Stimulated activated CD4-positive, alpha-beta T cell treated with anti-CD3 and anti-CD28 coated beads, TNF-alpha, amount 100 ng/mL, for 48 hours (primary cell): ENCODE measurements around the gene SPON2.

Experiments used
- DNase-seq, 3 donors: peaks; one replicate each; pipeline ENCODE4 v3.0.0-alpha.2; 2020; ENCODE audit warnings: low read depth in 3 of 3

Gene SPON2

DNA sequence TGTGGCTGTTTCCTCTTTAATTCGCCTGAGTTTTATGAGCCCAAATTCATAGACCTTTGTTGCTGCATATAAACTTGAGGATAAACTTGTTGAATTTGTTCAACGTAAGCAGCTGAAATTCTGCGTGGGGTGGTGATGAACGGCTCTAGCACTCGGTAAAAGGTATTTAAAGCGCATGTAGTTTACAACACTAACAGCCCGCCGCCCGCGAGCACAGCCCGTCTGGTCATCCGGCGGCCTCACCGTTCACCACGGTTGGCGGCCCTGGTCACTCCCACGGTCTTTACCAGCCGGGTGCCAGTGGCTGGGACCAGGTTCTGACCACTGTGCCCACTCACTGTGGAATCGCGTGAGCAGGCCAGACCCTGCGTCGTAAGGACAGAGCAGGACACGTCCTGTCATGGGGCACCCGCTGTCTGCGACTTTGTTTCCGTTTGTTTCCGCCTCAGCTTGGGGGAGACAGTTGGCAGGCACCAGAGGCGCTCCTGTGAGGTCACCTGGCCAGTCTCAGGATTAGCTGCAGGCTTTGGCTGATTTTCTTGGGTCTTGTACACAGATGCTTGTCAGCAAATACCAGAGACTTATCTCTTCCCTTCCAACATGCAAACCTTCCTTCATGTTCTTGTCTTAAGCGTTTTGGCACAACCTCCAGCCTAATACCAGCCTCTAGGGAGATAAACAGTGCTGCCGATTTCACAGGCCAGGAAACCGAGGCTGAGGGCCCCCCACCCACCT lies 36.8 kb upstream of the SPON2 start:
- DNase-seq, result no peak

DNA sequence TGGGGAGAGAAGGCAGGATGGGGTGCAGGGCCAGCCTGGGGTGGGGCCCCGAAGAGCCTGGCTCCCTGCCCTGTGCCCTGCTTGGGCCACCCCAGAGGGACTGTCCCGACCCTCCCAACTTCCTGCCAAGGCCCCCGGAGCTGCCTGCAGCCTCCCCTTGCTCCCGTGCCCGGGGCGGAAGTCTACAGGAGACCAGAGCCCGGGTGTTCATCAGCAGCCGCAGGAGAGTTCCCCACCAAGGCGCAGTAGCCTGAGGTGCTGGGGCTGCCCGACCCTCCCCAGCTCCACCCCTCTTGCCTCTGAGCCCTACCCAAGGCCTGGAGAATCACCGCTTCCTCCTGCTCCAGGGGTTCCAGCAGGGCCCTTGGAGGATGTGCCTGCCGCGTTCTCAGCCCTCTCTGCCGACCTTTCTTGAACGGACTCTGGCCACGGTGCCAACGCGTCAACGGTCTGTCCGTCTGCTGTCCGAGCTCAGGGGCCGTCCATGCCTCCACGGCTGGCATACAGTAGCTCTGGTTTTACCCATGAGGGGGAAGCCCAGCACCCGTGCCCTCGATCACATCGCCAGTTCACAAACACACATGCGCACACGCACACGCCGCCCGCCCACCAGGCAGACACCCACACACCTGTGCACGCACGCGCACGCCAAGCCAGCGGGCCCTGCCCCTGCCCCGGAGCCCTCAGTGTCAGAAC lies 36.0 kb upstream of the SPON2 start:
- no peak for DNase-seq

DNA sequence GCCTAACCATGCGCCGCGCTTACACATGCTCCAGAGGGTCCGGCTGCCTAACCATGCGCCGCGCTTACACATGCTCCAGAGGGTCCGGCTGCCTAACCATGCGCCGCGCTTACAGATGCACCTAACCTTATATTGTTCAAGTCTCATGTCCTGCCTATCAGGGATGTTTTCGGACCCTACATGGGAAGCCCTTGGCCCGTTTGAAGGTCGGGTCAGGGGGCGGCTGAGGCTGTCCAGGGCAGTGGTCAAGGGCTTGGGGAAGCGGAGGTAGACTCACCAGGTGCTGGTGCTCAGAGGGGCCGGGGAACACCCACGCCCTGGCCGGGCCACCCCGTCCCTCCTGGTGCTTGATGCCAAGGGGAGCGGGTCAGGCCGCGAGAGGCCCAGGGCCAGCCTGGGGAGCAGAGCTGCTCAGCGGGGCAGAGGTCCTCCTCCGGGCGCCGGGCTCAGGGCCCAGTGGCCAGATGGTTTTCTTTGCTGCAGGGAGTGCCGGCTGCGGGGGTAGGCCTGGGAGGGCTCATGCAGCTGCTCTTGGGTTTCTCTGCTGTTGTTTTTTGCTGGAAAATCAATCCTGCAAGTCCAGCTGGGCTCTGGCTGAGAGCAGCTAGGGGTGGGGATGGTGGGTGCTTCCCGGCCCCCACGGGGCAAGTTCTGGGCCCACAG lies 35.4 kb upstream of the SPON2 start:
- DNase-seq, result no peak

DNA sequence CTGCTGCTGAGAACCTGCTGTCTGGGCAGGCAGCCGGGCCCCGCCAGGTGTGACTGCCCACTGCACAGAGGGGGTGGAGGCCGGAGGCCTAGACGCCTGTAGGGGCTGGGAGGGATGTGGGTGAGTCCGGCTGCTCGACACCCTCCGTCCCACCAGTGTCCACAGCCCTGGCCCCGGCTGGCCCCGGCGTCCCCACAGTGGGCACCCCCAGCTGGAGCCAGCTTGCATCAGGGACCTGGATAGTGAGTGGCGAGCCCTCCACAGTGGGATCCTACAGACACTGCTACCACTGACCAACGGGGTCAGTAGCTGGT lies 34.7 kb upstream of the SPON2 start:
- no peak for DNase-seq

DNA sequence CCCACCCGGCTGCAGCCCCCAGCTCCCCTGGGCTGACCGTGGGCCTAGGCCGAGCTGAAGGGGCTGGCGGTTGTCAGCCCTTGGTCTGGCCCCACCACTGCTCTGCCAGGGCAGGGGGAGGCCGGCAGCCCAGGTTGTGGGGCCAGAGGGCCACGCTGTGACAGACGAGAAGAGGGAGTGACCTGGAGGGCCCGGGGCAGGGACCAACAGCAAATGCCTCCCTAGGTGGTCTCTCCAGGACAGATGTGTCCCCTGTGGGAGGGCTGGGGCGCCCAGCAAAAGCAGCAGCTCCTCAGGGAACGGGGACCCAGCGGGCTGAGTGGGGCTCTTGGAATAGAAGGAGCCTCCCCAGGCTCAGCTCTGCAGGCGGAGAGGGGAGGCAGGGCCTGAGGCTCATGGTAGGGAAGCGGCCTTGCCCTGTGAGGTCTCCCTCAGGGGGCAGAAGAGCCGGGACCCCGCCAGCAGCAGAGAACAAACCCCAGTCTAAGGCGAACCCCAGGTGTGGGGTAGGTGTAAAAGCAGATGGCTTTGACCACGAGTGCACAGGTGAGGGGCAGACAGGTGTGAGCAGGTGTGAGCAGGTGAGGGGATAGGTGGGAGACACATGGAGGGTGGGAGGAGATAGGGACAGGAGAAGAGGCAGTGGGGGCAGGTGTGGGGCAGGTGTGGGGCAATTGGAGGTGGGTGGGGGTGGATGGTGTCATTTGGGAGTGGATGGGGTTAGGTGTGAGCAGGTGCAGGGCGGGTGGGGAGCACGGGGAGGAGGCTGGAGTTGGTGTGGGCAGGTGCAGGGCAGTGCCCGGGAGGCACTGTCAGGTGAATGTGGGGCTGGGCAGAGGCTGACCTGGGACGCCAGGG lies 34.1 kb upstream of the SPON2 start:
- no peak for DNase-seq

DNA sequence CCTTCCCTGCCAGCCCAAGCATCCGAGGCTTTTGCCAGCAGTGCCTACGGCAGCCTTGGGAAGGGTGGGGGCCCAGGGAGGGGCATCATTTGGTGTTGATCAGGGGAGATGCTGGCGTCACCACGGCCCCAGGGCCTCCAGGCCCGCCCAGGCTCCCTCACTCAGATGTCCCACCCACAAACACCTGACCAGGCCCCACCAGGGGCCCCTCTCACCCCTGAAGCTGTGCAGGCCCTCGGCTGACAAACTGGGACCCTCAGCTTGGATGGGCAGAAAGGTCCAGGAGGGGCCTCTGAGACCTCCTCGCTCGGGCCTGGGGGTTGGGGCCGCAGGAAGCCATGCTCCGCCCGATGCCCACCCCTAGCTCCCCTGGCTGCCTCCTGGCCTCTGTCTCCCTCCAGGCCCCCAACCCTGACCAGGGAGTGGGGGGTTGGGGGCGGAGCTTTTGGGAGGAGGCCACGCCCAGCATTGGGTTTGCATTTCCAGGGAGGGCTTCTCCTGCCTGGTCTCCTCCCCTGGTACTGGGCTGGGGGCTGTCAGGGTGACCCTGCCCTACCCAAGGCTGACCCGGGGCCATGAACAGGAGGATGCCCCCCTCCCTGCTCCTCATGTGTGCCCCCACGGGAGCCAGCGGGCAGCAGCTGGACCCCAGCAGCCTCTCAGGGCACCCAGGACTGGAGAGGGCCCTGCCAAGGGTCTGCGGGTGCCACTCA lies 33.4 kb upstream of the SPON2 start:
- DNase-seq, result no peak

DNA sequence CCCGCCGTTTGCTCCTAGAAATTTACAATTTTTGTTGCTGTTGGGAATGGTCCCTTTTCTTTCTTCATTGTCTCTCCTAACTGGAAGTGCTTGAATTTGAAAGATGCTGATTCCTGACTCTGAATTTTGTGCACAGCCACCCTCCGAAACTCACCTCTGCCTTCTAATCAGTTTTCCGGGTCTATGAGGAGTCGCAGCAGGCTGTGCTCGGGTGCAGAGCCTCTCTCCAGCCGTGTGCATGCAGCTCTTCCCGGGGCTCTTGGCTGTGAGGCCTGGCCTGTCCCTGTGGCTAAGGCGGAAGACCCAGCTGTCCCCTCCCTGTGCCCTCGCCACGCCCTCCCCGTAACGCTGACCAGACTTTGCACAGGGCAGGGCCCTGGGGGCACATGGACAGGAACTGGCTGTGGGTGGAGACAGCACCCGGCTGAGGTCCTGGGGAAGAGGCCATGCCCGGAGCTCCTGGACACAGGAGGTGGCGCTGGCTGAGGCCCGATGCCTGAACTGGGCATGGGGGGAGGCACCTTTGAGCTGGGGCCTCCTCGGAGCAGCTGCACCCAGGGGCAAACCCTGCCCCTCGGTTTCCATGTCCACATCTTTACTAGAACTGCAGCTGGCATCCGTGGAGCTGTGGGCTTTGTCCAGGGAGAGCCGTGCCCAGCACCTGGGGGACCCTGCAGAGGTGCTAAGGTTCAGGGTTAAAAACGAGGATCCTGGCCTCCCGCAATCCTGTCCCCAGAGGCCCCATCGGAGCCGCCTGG lies 32.6 kb upstream of the SPON2 start:
- DNase-seq, result no peak

DNA sequence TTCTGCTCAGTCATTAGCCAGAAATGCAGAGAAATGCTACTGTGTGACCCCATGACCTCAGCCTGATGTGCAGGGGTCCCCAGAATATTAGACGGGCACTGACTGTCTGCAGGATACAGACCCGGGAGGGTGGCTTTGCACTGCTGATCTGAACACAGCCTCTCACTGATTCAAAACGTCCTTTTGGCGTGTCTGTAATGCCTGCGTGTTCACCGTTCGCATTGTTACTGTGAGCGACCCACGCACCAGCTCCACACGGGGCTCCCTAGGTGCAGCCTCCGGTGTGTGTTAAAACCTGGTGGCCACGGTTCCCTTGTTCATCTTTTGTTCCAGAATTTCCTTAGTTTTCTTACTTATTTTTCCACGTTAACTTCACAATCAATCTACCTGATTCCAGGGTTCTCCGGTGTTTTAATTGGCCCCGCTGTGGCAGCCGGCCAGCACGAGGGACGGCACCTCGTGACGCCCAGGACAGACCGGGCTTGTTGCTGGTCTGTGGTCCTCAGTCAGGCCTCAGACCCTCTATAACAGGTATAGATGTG lies 32.0 kb upstream of the SPON2 start:
- DNase-seq, result no peak

DNA sequence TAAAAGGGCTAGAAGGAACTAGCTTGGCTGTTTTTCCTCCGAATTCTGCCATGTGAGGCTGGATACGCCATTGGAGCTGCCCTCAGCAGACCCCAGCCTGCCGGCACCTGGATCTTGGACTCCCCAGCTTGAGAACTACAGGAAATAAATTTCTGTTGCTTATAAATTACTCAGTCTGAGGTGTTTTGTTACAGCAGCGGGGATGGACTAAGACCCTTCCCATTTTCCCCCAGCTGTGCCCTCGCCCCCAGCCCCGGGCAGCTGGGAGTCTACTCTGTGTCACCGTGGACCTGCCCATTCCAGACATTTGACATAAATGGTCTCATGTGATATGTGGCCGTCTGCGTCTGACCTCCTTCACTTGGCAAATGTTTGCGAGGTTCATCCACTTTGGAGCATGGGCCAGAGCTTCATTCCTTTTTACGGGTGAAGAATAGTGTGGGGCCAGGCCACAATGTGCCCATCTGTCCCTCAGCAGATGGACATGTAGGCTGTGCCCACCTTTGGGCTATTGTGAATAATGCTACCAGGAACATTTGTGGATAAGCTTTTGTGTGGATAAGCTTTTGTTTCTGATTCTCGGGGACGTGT lies 30.7 kb upstream of the SPON2 start:
- no peak for DNase-seq

DNA sequence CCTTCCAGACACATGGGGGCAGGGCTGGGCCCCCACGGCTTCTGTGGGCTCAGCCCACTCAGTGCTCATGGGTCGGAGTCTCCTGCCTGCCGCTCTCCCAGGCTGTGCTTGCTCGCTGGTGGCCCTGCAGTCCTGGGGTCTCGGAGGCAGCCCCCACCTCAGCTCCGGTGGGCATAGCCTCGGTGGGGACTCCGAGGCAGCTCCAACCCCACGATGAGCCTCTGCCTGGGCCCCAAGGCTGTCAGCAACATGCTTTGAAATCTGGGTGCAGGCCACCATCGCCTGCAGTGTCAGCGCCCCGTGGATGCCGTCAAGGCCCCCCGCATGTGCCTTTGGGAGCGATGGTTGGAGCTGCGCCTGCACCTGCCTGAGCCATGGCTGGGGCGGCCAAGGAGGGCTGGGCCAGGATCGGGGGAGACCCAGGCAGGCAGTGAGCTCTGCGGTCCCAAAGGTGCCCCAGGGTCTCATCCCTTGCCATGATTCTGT lies 30.2 kb upstream of the SPON2 start:
- no peak for DNase-seq

DNA sequence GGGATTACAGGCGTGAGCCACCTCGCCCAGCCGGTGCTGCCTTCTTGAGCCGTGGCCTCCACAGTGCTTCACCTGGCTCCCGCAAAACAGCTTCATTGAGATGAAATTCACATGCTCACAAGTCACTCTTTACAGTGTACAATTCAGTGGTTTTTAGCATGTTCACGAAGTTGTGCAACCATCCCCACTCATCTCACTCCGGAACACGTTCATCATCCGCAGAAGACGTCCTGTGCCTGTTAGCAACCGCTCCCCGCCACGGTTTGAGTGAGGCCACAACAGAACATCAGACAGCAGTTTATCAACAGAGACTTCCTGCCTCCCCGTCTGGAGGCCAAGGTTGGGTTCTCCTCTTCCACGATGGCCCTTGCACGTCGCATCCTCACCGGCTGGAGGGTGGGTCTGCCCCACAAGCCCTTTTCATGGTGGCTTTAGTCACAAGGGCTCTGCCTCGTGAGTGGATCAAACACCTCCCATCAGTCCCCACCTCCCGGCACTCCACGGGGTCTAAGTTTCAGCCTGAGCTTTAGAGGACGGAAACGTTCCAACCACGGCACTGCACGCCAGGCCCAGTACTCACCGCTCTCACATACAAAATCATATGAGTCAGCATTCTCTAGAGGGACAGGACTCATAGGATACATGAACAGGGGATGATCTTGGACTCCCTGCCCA lies 29.6 kb upstream of the SPON2 start:
- peak; percentile 58 to 78 (median 72) for DNase-seq

DNA sequence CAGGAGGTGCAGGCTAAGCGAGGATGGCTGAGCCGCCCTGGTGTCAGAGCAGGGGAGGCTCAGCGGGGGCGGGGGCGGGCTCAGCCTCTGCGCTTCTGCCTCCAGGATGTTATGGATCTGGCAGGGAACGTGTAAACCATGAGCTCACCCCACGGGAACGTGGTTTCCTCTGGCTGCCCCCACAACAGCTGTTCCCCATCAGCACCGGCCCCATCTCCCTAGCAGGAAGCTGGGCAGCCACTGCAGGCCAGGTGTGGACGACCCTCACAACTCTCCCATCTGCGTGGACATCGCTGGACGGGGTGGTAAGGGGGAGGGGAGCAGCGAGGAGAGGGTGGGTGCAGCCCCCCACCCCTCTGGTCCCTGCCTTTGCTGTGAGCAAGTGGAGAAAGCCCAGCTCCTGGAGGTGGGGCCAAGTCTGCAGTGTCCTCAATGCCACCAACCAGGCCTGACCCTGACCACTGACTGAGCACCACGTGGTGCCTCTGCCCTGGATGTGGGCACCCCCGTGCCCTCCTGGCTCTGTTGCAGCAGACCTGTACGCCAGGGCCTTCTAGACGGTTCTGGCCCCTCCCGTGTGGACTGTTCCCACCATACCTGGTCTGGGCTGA lies 28.1 kb upstream of the SPON2 start:
- no peak for DNase-seq

DNA sequence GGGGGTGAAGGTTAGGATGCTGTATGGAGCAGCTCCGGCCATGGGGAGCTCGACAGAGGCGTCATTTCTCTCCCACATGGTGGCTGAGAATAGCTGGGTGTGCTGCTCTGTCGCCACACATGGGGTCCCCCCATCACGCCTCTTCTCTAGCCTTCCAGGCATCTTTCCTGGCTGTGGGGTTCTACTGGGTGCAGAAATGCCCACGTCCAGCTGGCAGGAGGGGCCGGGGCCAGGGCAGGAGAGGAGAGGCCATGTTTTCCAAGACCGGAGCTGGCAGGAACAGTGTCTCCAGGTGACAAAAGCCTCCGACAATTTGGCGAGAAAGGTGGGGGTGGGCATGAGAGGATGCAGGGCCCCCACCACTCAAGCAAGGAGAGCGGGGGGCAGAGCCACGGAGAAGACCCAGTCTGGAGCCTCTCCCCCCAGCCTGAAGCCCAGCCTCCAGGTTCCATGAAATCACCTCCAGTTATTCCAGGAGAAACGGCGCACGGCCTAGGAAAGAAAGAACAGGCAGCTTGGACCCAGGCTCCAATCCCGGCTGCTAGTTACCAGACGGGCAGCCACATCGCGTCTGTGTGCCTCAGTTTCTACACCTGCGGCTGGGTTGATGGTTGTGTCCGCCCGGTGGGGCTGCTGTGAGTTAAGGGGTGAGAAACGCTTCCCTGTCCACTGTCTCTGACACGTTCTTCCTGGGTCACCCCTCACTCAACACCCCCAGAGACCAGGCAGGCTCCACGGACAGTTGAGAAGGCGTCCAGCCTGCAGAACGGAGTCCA lies 27.4 kb upstream of the SPON2 start:
- DNase-seq, result no peak

DNA sequence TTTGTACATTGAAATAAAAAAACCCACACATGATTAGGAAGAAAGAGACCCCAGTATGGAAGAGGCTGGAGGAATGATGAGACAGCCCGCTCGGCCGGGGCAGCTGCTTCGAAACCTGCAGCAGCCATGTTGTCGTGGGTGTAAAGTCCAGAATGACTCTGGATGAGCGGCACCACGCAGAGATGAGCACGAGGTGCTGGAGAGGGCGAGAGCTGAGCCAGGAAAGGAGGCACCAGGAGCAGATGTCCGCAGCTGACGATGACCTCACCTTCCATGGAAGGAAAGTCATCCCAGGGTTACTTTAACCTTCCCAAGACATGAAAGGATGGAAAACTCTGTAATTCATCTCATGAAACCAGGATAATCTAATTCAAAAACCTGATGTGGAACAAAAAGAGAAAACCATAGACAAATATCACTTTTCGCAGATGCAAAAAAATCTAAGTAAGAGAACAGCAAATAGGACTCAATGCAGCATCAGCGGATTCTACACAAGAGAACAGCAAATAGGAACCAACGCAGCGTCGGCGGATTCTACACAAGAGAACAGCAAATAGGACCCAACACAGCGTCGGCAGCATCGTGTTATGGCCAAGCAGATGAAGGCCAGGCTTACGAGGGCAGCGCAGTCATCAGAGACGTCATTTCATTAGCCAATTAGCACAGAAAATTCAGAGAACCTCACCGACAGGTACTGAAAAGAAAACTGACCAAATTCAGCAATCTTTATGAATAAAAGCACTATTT lies 25.9 kb upstream of the SPON2 start:
- no peak for DNase-seq

DNA sequence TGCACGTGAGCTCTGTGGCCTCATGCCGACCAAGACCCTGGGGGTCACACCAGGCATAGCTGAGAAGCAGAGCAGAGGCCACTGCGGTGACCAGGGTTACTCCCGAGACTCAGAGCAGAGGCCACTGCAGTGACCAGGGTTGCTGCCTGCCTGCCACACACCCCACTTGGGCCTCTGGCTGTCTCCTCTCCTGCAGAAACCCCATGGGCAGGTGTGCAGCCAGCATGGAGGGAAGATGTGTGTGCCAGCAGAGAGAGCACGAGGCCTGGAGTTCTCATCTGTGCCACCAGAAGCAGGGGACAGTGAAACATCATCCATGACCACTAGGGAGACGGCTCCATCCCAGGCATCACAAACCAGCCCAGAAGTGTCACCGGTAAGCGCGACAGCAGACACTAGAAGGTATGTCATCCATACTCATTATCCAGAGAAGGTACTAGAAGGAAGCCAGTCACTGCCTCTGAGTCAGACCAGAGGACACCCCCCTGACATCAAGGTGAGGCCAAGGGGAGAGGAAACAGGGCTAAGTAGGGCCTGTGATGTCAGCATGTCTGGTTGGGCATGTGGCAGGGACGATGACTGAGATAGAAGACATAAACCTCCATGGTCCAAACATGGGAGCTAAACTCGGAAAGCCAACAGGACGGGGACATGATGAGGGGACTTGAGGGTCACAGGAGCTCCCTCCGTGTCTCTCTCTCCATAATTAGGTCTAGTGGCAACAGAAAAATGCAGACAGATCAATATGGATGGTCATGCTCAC lies 24.2 kb upstream of the SPON2 start:
- no peak for DNase-seq

DNA sequence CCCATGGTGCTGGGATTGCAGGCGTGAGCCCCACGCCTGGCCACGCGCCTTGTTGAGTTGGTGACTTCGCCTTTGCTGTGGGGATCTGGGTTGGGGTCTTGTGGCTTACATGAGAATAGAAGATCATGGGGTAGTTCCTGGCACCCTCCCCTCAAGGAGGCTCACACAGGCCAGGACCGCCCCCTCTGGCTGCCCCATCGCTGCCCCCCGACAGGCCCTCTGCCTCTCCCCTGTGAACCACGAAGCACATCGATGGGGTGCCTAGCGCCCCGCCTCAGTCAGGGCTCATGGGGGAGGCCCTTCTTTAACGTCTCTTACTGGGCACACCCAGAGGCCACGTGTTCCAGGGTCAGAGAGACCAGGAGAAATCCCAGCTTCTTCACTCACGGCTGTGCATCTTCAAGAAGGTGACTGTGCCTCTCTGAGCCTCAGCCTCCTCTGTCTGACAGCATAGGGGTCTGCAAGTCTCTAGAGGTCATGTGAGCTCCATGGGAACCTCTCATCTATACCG lies 23.6 kb upstream of the SPON2 start:
- DNase-seq, result no peak
